ENCODE data around the gene MIDN.

The MIDN gene

DNA sequence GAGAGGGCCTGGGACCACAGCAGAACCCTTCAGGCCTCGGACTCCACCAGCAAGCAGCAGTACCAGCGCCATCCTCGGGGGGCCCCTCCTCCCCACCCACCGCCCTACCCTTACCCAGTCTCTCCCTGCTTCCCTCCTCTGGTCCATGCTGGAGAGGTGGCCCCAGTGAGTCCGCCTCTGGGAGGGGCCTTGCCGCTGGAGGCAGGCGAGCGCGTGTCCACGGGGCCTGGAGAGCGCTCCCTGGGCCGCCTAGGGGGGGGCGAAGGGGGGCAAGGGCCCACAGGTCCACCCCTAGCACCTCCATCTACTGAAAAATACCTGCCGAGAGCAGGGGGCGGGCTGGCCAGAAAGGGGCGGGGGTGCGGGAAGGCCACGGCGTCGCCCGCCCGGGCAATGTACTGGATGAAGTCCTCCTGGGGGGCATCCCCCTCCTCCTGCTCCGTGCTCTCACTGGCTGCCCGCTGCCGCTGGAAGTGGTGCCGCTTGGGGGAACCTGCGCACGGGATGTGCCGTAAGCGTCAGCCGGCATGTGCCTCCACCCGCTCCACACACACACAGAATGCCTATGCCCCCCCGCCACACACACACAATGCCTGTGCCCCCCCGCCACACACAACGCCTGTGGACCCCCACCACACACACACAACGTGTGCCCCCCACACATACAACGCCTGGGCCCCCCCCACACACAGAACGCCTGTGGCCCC, 17.4 kb upstream of the MIDN start:
- TF ChIP-seq, protein P1, sequence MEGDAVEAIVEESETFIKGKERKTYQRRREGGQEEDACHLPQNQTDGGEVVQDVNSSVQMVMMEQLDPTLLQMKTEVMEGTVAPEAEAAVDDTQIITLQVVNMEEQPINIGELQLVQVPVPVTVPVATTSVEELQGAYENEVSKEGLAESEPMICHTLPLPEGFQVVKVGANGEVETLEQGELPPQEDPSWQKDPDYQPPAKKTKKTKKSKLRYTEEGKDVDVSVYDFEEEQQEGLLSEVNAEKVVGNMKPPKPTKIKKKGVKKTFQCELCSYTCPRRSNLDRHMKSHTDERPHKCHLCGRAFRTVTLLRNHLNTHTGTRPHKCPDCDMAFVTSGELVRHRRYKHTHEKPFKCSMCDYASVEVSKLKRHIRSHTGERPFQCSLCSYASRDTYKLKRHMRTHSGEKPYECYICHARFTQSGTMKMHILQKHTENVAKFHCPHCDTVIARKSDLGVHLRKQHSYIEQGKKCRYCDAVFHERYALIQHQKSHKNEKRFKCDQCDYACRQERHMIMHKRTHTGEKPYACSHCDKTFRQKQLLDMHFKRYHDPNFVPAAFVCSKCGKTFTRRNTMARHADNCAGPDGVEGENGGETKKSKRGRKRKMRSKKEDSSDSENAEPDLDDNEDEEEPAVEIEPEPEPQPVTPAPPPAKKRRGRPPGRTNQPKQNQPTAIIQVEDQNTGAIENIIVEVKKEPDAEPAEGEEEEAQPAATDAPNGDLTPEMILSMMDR (conservative IDR thresholded peaks at IDR 0.05; ENCODE audit: low read length): no peak
- no peak overlapping the region for H3K4me3 ChIP-seq (ENCODE audit: low read length)
- no peak for DNase-seq (ENCODE audit: low read depth)

DNA sequence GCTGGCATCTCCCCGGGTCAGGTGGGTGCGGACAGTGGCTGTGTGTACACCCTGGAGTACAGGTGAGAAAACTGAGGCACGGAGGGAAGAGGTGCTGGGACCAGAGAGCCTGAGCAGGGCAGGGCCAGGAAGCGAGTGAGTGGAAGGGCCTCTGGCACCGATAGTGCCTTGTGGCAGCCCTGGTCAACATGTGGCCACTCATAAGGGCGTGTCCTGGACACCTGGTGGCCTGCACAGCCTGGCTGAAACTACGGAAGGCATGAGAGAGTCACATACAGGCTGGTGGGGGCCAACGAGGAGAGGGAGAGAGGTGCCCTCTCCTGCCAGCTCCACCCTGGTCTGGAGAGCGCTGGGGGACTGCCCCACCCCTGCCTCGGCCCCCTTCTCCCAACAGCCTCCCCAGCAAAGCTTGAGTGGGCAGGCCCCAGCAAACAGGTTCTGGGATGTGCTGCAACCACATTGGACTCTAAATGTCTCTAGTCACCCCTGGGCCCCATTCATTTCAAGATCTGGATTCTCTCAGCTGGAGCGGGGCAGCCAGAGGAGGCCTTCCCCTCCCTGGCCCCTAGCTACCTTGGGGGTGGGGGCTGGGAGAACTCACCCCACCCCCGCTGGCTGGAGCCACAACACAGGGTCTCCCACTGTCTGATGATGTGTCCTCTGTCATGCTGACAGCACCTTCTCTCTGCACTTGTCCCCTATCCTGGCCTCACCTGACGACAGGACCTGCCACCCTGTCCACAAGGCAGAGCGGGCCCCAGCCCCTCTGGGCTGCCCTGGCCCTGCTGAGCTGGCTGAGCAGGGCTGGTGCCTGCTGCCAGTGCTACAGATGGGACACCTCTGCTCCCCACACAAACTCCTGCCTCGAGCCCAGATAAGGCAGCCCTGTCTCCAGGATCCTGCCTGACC, 16.4 kb upstream of the MIDN start:
- TF ChIP-seq, protein P1 (conservative IDR thresholded peaks at IDR 0.05; ENCODE audit: low read length): no peak
- no peak overlapping the region for H3K4me3 ChIP-seq (ENCODE audit: low read length)
- no peak for DNase-seq (ENCODE audit: low read depth)

DNA sequence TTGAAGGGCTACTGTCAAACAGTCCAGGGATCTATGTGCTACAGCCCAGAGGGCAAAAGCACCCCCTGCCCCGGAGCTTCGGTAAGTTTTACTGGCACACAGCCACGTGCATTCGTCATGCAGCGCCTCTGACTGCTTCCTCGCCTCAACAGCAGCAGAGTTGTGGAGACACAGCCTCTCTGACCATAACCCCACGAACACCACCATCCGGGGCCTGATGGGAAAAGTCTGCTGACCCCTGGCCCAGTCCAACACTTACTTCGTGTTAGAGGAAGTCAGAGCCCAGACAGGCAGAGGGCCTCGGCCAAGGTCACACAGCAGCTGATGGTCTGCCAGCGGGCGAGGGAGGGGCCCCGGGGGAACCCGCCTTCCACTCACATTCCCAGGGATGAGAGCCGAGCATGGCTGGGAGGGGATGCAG, 15.7 kb upstream of the MIDN start:
- TF ChIP-seq, protein P1 (conservative IDR thresholded peaks at IDR 0.05; ENCODE audit: low read length): no peak
- no peak overlapping the region for H3K4me3 ChIP-seq (ENCODE audit: low read length)
- no peak for DNase-seq (ENCODE audit: low read depth)

DNA sequence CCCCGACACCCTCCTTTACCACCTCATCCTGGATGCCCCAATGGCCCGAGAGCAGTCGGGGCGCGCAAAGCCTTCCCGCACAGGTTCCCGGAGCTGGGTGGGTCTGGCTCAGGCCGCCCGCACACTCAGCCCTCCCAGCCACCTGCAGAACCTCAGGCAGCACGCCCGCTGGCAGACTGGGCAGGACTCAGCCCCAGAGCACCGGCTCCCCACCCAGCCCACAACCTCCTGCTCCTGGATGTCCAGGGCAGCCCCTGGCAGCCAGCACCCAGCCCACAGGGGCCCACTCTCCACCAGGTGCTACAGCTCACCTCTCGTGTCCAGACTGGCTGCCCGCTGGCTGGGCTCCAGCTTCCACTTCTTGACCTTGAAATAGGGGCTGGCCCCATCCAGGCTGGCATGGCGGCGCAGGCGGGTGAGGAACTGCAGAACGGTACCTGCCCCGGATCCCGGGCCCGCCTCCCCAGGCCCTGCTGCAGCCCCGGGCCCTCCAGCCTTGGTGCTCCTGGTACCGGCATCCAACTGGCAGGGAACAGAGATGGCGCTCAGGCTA, 15.2 kb upstream of the MIDN start:
- TF ChIP-seq, protein P1 (conservative IDR thresholded peaks at IDR 0.05; ENCODE audit: low read length): no peak

DNA sequence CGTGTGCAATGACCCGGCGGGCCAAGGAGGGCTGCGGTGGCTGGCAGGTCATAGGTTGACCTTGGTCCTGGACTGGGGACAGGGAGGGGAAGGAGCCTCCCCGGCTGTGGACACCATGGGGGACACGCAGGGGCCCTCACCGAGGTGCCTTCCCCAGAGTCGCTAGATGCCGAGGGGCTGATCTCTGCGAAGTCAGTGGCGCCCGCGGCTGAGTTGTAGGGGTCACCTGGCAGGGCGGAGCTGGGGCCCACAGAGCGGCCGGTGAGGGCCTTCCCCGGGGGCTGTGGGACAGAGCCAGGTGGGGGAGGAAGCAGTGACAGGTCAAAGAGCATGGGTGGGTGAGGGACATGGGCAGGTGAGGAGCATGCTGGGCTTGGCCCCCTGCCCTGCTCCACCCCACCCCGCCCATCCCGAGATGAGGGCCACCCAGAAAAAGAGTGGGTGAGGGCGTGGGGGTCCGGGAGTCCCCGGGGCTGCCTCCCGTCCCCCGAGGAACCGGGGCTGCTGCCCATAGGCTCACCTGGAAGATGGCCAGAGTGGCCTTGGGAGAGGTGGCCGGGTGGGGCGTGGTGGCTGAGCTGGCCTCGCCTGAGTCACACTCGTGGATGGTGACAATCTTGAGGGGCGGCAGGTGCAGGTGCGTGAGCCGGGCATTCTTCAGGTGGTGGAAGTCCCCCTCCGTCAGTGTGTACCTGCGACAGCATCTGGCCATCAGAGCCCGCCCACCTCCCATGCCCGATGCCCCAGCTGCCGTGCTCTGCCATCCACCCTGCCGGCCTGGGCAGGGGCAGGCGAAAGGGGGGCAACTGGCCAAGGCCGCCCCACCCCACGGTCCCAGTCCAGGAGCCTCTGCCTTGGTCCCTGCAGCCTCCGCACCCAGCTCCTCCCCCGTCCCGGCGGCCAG, 14.1 kb upstream of the MIDN start:
- H3K4me3 ChIP-seq (ENCODE audit: low read length): no peak overlapping the region
- DNase-seq (ENCODE audit: low read depth): no peak
- TF ChIP-seq, protein P1 (conservative IDR thresholded peaks at IDR 0.05; ENCODE audit: low read length): no peak

More for the DNA sequence above, 15.2 kb upstream of the MIDN start:
- H3K4me3 ChIP-seq (ENCODE audit: low read length): no peak overlapping the region
- DNase-seq (ENCODE audit: low read depth): no peak

DNA sequence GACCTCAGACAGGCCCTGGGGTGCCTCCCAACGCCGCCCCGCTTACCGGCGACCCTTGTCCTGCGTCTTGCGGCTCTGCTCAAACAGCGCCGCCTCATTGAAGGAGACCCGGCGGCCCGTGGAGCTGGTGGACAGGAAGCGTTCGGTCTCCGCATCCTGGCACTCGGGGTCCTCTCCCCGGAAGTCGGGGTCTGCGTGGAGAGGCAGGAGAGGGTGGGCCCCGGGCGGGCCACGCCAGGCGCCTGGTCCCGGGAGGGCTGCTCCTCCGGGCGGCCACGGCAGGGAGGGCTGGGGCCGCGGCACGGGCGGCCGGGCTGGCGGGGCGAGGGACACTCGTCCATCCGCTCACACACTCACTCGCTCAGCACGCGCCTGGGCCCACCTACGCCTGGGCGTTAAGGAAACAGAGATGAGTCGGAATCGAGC, 13.4 kb upstream of the MIDN start:
- TF ChIP-seq, protein P1 (conservative IDR thresholded peaks at IDR 0.05; ENCODE audit: low read length): no peak
- no peak for DNase-seq (ENCODE audit: low read depth)
- H3K4me3 ChIP-seq (ENCODE audit: low read length): no peak overlapping the region

Measured in AG10803 (cell line).